ENCODE data around the gene PTPRN2. TPM values are rescaled to one million over a fixed set of nuclear protein-coding genes. Genes with fewer than 3 reads are reported as not detected.

The PTPRN2 gene
- total RNA-seq, 2 donors from 2014 or later: 26.1 to 55.5 TPM

DNA sequence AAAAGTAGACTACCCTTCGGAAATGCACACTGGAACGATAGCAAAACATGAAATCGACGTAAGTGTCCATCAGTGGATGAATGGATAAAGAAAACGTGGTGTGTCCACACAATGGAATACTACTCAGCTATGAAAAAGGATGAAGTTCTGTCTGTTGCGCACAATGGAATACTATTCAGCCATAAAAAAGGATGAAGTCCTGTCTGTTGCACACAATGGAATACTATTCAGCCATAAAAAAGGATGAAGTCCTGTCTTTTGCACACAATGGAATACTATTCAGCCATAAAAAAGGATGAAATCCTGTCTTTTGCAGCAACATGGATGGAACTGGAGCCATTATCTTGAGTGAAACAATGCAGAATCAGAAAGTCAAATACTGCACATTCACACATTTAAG, 591.8 kb downstream of the PTPRN2 start:
- DNase-seq (ENCODE audit: low spot score): no peak
- H3K36me3 ChIP-seq: no peaks in the 10 kb centered on the region
- no peak overlapping the region for H3K27ac ChIP-seq
- no peak overlapping the region for H3K4me3 ChIP-seq
- no peaks in the 10 kb centered on the region for H3K27me3 ChIP-seq (replicated peaks; ENCODE audit: insufficient read depth)
- WGBS: 97% methylated on average over 6 of the region's 6 CpGs
- TF ChIP-seq, protein P1, sequence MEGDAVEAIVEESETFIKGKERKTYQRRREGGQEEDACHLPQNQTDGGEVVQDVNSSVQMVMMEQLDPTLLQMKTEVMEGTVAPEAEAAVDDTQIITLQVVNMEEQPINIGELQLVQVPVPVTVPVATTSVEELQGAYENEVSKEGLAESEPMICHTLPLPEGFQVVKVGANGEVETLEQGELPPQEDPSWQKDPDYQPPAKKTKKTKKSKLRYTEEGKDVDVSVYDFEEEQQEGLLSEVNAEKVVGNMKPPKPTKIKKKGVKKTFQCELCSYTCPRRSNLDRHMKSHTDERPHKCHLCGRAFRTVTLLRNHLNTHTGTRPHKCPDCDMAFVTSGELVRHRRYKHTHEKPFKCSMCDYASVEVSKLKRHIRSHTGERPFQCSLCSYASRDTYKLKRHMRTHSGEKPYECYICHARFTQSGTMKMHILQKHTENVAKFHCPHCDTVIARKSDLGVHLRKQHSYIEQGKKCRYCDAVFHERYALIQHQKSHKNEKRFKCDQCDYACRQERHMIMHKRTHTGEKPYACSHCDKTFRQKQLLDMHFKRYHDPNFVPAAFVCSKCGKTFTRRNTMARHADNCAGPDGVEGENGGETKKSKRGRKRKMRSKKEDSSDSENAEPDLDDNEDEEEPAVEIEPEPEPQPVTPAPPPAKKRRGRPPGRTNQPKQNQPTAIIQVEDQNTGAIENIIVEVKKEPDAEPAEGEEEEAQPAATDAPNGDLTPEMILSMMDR (IDR thresholded peaks at IDR 0.05): no peak
- TF ChIP-seq POLR2AphosphoS5 (IDR thresholded peaks at IDR 0.05) (no peak), POLR2A (IDR thresholded peaks at IDR 0.05) (no peak)
- intact Hi-C loops (cut with DNase I): no loop called here
- no peaks in the 10 kb centered on the region for H3K4me1 ChIP-seq (replicated peaks)
- no peaks in the 10 kb centered on the region for H3K9me3 ChIP-seq

DNA sequence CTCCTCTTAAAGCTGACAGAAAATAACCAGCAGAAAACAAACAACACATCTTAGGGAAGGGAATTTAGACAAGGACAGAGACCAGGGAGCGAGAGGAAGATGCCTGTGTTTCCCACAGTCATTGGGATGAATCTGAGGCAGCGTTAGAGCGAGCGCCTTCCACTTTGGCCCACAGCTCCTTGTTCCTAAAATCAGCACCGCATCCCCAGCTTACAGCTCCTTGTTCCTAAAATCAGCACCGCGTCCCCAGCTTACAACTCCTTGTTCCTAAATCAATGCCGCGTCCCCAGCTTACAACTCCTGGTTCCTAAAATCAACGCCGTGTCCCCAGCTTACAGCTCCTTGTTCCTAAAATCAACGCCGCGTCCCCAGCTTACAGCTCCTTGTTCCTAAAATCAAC, 593.3 kb downstream of the PTPRN2 start:
- no peak for TF ChIP-seq POLR2A (IDR thresholded peaks at IDR 0.05)
- TF ChIP-seq POLR2AphosphoS5 (IDR thresholded peaks at IDR 0.05): no peak
- TF ChIP-seq, protein P1 (IDR thresholded peaks at IDR 0.05): no peak
- no peaks in the 10 kb centered on the region for H3K9me3 ChIP-seq
- no peak overlapping the region for H3K4me3 ChIP-seq
- H3K36me3 ChIP-seq: no peaks in the 10 kb centered on the region
- no peak for DNase-seq (ENCODE audit: low spot score)
- 82% methylated on average over 14 of the region's 14 CpGs for WGBS
- no peak overlapping the region for H3K27ac ChIP-seq
- H3K27me3 ChIP-seq (replicated peaks; ENCODE audit: insufficient read depth): no peaks in the 10 kb centered on the region
- no peaks in the 10 kb centered on the region for H3K4me1 ChIP-seq (replicated peaks)
- intact Hi-C loops (cut with DNase I): no loop called here

DNA sequence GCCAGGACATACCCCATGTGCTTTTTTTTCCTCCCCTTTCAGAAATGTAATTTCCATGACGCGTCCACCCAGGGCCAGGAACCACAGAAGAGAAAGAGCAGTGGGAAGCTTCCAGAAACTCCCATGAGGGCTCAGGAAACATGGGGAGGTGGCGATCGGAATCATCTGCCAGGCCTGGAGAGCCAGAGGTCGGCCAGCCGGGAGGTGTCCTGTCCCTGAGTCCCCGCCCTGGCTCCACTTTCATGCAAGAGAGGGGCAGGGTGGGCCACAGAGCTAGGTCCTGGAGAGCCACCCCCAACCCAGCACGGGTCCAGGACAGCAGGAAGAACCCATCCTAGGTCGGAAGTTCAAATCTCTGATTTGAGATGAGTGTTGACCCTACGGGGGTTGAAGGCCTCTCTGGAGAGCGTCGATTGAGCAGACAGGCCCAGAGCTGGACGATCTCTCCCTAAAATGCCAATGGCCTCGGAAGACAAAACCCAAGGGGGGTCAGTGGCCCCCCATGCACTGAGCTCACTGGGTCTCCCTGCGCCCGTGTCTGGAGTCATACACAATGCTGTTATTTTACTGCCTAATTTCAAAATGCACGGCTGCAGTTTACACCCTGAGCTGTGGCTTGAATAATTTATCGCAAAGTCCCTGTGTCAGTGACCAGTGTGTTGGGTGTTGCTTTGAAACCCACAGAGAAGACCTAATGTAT, 594.1 kb downstream of the PTPRN2 start:
- TF ChIP-seq POLR2A (IDR thresholded peaks at IDR 0.05): no peak
- TF ChIP-seq POLR2AphosphoS5 (IDR thresholded peaks at IDR 0.05): no peak
- TF ChIP-seq, protein P1 (IDR thresholded peaks at IDR 0.05): no peak
- 85% methylated on average over 18 of the region's 18 CpGs for WGBS
- intact Hi-C loops (cut with DNase I): no loop called here
- Histone ChIP-seq H3K4me3 (no peak overlapping the region), H3K27ac (no peak overlapping the region), H3K9me3 (no peaks in the 10 kb centered on the region), H3K36me3 (no peaks in the 10 kb centered on the region), H3K4me1 (replicated peaks) (no peaks in the 10 kb centered on the region), H3K27me3 (replicated peaks; ENCODE audit: insufficient read depth) (no peaks in the 10 kb centered on the region)
- DNase-seq (ENCODE audit: low spot score): no peak

DNA sequence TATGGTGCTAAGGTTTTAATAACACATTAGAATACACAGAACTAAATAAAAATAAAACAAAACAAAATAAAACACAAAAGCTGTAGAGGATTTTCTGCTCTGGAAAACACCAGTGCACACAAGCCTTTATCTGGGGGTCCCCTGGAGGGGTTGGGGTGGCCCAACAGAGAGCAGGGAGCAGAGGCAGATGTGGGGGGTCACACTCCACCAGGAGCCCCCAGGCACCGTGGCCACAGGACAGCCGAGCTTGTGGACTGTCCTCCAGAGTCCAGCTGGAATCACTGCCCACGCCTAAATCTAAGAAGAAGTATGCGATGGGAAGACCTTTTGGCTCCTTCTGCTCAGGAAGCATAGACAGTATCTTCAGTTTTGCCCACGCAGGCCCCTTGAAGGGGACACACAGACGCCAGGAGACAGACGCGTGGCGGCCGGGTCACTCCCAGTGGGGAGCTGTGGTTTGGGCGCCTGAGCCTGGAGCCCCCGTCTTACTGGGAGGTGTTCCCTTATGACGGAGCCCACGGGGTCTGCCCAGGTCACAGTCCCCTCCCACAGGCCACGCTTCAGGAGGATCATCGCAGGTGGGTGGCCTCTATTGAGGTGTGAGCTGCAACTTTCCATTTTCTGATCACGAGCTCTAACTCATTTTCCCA, 595.0 kb downstream of the PTPRN2 start:
- intact Hi-C loops (cut with DNase I): no loop called here
- H3K27ac ChIP-seq: no peak overlapping the region
- no peaks in the 10 kb centered on the region for H3K36me3 ChIP-seq
- H3K9me3 ChIP-seq: no peaks in the 10 kb centered on the region
- no peaks in the 10 kb centered on the region for H3K27me3 ChIP-seq (replicated peaks; ENCODE audit: insufficient read depth)
- no peaks in the 10 kb centered on the region for H3K4me1 ChIP-seq (replicated peaks)
- DNase-seq (ENCODE audit: low spot score): no peak
- no peak overlapping the region for H3K4me3 ChIP-seq
- TF ChIP-seq, protein P1 (IDR thresholded peaks at IDR 0.05): no peak
- TF ChIP-seq POLR2AphosphoS5 (IDR thresholded peaks at IDR 0.05) (no peak), POLR2A (IDR thresholded peaks at IDR 0.05) (no peak)
- WGBS: 94% methylated on average over 17 of the region's 17 CpGs

DNA sequence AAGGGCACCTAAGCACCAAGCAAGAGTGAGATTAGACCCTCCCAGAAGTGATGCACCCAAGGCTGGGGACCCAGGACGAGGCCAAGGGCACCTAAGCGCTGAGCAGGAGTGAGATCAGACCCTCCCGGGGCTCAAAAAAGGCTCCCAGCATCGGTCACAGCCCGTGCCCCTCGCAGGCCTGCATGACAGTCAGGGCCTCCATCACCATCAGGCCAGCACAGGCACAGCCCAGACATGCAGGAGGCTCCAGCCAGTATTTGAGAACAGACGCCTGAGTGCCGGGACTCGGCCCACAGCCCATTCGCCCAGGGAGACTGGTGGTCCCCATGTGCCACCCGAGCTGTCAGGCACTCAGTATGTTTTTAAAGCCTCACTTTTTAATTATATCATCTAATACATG, 595.9 kb downstream of the PTPRN2 start:
- TF ChIP-seq POLR2AphosphoS5 (IDR thresholded peaks at IDR 0.05) (no peak), POLR2A (IDR thresholded peaks at IDR 0.05) (no peak)
- H3K9me3 ChIP-seq: no peaks in the 10 kb centered on the region
- no peak overlapping the region for H3K4me3 ChIP-seq
- no peaks in the 10 kb centered on the region for H3K4me1 ChIP-seq (replicated peaks)
- 79% methylated on average over 11 of the region's 11 CpGs for WGBS
- no peaks in the 10 kb centered on the region for H3K36me3 ChIP-seq
- H3K27me3 ChIP-seq (replicated peaks; ENCODE audit: insufficient read depth): no peaks in the 10 kb centered on the region
- DNase-seq (ENCODE audit: low spot score): no peak
- intact Hi-C loops (cut with DNase I): no loop called here
- no peak overlapping the region for H3K27ac ChIP-seq
